Right lobe of liver (tissue), 4 donors: Measurements from ENCODE around the gene PNCK.

Source experiments
- CTCF ChIP-seq, 4 donors: fragments of 200-600 bp in 3 of 4; fragments of 450-650 bp in 1 of 4; IDR thresholded peaks; one replicate each; pipeline versions ENCODE4 v1.5.1 to v1.8.0; 2016 to 2022; ENCODE audit warnings: antibody characterized with exemption in 4 of 4, mild to moderate bottlenecking in 2 of 4
- POLR2A ChIP-seq: fragments of 450-650 bp; IDR thresholded peaks from one replicate; pipeline ENCODE4 v1.6.1; 2017; ENCODE audit warnings: antibody characterized with exemption, mild to moderate bottlenecking
- donor health status: DM: no; HTN: no; CAD: no.
- donor health status: DM: no; HTN: no; CAD: no.
- donor health status: DM: no; HTN: yes; CAD: no.

DNA sequence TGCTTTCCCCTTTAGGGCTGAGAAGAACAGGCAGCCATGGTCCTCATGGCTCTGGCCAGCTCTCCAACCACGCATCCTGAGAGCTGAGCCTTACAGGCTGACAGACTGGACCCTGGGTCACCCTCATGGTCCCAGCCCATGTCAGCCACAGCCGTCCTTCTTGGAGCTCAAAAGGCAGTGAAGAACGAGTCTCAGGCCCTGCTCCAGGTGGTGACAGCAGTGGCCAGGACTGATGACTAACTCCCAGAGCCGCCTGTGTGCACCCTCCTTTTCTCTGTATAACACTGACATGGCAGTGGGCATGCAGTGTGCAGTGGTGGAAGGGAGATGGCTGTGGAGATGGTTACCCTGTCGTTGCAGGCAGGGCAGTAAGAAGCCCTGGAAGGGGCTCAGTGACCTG, 36.9 kb downstream of the PNCK start:
- TF ChIP-seq CTCF (IDR thresholded peaks at IDR 0.05): no peak
- no peak for TF ChIP-seq POLR2A
